B cell (primary cell): Measurements from ENCODE around the gene CACNB4.

Experiments used
- EZH2 ChIP-seq: IDR thresholded peaks from 2 replicates; pipeline ENCODE4 v1.6.1; 2012; ENCODE audit warnings: borderline replicate concordance, low read depth, mild to moderate bottlenecking, moderate library complexity, low read length; ENCODE audit not compliant: insufficient read depth, poor library complexity, severe bottlenecking
- TF ChIP-seq, protein P1 (sequence below): fragments of 200-600 bp; IDR thresholded peaks from one replicate; pipeline ENCODE4 v1.8.0; 2022; ENCODE audit warnings: antibody characterized with exemption, mild to moderate bottlenecking

DNA sequence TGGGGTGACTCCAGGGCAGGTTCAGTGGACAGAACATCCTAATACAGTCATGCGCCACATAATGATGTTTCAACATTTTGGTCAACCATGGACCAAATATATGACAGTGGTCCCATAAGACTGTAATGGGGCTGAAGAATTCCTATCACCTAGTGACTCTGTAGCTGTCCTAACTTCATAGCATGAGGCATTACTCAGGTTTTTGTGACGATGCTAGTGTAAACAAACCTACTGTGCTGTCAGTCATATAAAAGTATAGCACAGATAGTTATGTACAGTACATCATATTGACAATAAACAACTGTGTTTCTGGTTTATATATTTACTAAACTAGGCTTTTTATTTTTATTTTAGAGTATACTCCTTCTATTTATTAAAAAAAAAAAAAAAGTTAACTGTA, 87.1 kb downstream of the CACNB4 start:
- TF ChIP-seq, protein P1, sequence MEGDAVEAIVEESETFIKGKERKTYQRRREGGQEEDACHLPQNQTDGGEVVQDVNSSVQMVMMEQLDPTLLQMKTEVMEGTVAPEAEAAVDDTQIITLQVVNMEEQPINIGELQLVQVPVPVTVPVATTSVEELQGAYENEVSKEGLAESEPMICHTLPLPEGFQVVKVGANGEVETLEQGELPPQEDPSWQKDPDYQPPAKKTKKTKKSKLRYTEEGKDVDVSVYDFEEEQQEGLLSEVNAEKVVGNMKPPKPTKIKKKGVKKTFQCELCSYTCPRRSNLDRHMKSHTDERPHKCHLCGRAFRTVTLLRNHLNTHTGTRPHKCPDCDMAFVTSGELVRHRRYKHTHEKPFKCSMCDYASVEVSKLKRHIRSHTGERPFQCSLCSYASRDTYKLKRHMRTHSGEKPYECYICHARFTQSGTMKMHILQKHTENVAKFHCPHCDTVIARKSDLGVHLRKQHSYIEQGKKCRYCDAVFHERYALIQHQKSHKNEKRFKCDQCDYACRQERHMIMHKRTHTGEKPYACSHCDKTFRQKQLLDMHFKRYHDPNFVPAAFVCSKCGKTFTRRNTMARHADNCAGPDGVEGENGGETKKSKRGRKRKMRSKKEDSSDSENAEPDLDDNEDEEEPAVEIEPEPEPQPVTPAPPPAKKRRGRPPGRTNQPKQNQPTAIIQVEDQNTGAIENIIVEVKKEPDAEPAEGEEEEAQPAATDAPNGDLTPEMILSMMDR, result no peak
- no peak for TF ChIP-seq EZH2
